Suprapubic skin (tissue), 4 donors: ENCODE results near the gene SCFD2.

Source experiments
- POLR2A ChIP-seq, 2 donors: fragments of 450-650 bp; IDR thresholded peaks; one replicate each; pipeline ENCODE4 v1.6.1; 2017; ENCODE audit warnings: antibody characterized with exemption in 2 of 2, mild to moderate bottlenecking in 2 of 2, moderate library complexity in 2 of 2
- POLR2AphosphoS5 ChIP-seq, 3 donors: sonication (generic); formaldehyde crosslinking; IDR thresholded peaks; one replicate each; pipeline ENCODE4 v1.6.1; 2017; ENCODE audit warnings: antibody characterized with exemption in 3 of 3
- TF ChIP-seq, protein P1 (sequence below), 2 donors: fragments of 200-600 bp in 1 of 2; fragments of 450-650 bp in 1 of 2; sonication (generic) in 1 of 2; IDR thresholded peaks; one replicate each; pipeline ENCODE4 v1.5.1; 2016 to 2019; ENCODE audit warnings: antibody characterized with exemption in 2 of 2, mild to moderate bottlenecking in 1 of 2, moderate library complexity in 1 of 2

DNA sequence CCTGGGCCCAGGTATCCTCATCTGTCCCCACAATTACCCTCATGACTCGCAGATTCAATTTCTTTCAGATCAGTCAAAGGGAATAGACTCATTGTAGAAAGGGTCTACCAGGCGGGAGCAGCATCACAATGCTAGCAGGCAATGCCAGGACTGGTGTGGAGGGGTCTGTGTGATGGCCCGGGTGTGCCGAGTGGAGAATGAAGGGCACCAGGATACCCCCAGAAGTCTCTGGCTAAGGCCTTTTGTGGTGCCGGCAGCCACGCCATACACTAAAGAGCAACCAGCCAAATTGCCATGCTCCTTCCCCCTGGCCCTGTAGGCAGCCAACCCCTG is 541.6 kb downstream of the SCFD2 start:
- TF ChIP-seq, protein P1, sequence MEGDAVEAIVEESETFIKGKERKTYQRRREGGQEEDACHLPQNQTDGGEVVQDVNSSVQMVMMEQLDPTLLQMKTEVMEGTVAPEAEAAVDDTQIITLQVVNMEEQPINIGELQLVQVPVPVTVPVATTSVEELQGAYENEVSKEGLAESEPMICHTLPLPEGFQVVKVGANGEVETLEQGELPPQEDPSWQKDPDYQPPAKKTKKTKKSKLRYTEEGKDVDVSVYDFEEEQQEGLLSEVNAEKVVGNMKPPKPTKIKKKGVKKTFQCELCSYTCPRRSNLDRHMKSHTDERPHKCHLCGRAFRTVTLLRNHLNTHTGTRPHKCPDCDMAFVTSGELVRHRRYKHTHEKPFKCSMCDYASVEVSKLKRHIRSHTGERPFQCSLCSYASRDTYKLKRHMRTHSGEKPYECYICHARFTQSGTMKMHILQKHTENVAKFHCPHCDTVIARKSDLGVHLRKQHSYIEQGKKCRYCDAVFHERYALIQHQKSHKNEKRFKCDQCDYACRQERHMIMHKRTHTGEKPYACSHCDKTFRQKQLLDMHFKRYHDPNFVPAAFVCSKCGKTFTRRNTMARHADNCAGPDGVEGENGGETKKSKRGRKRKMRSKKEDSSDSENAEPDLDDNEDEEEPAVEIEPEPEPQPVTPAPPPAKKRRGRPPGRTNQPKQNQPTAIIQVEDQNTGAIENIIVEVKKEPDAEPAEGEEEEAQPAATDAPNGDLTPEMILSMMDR (IDR thresholded peaks at IDR 0.05): no peak
- TF ChIP-seq POLR2A (IDR thresholded peaks at IDR 0.05): no peak
- no peak for TF ChIP-seq POLR2AphosphoS5 (IDR thresholded peaks at IDR 0.05)
